COLO829 (cell line): Measurements from ENCODE around the gene SNX11.
"Not testable (repeated sequence)": the region's sequence is repeated elsewhere in the genome, so short reads cannot be mapped to it uniquely, and the experiment has no call there.

Experiments used
- DNase-seq: peaks from one replicate; pipeline ENCODE4 v3.0.0; 2012; ENCODE audit warnings: low spot score

SNX11 gene

GRCh38 chr17:48107137-48108055, at the start of gene SNX11:
TSS of gene SNX11 (plus strand) at chr17:48107766. CDS start at chr17:48112044, 4,278 bp downstream.
- DNase-seq, result peak; percentile 63

- no peak for DNase-seq
Measured at GRCh38 chr17:48058393-48059124, 49.0 kb upstream of the SNX11 start.

- DNase-seq, result no peak
Measured at GRCh38 chr17:48059125-48059668, 48.4 kb upstream of the SNX11 start.

GRCh38 chr17:48060249-48060648, 47.3 kb upstream of the SNX11 start:
- DNase-seq, result no peak

GRCh38 chr17:48062273-48062672, 45.3 kb upstream of the SNX11 start:
- DNase-seq, result no peak

- DNase-seq, result no peak
Measured at GRCh38 chr17:48064638-48065037, 42.9 kb upstream of the SNX11 start.

- DNase-seq, result no peak
Measured at GRCh38 chr17:48066192-48066591, 41.4 kb upstream of the SNX11 start.

GRCh38 chr17:48066656-48067055, 40.9 kb upstream of the SNX11 start:
- no peak for DNase-seq

- no peak for DNase-seq
Measured at GRCh38 chr17:48067245-48067644, 40.3 kb upstream of the SNX11 start.

GRCh38 chr17:48067808-48068207, 39.8 kb upstream of the SNX11 start:
- DNase-seq, result not testable (repeated sequence)

GRCh38 chr17:48068491-48068961, 39.0 kb upstream of the SNX11 start:
- no peak for DNase-seq

- no peak for DNase-seq
Measured at GRCh38 chr17:48070195-48070594, 37.4 kb upstream of the SNX11 start.

- DNase-seq, result no peak
Measured at GRCh38 chr17:48071654-48072053, 35.9 kb upstream of the SNX11 start.

- DNase-seq, result not testable (repeated sequence)
Measured at GRCh38 chr17:48072811-48073210, 34.8 kb upstream of the SNX11 start.

GRCh38 chr17:48073566-48074094, 33.9 kb upstream of the SNX11 start:
- not testable (repeated sequence) for DNase-seq

GRCh38 chr17:48074322-48075081, 33.1 kb upstream of the SNX11 start:
- DNase-seq, result peak; percentile 56

GRCh38 chr17:48077152-48077551, 30.4 kb upstream of the SNX11 start:
- not testable (repeated sequence) for DNase-seq

- DNase-seq, result no peak
Measured at GRCh38 chr17:48081858-48082257, 25.7 kb upstream of the SNX11 start.

- no peak for DNase-seq
Measured at GRCh38 chr17:48084932-48085331, 22.6 kb upstream of the SNX11 start.

GRCh38 chr17:48093341-48094045, 14.1 kb upstream of the SNX11 start:
- no peak for DNase-seq

- no peak for DNase-seq
Measured at GRCh38 chr17:48095611-48096010, 12.0 kb upstream of the SNX11 start.
